Activated B cell treated with CpG ODN at 0.5 μM for 24 hours (primary cell): ENCODE data around the gene KAZN. TPM values are rescaled to one million over a fixed set of nuclear protein-coding genes. Genes with fewer than 3 reads are reported as not detected.

Experiments
- ATAC-seq: fragments of 200-7000 bp; cut with Tn5 transposase; one replicate; pipeline ENCODE4 v1.10.0; 2021; ENCODE audit warnings: low read depth, mild to moderate bottlenecking, moderate library complexity
- CTCF ChIA-PET: fragments of 350-600 bp; sonication (Branson Sonifier 250); formaldehyde crosslinking; loops from one replicate; lab custom pipeline; 2021; ENCODE audit warnings: antibody characterized with exemption; lab: Charles Lee
- POLR2A ChIA-PET: fragments of 350-600 bp; sonication (Branson Sonifier 250); formaldehyde crosslinking; loops from one replicate; lab custom pipeline; 2021; ENCODE audit warnings: antibody characterized with exemption; lab: Charles Lee
- DNase-seq: peaks from one replicate; pipeline ENCODE4 v3.0.0; 2022
- H3K27ac Mint-ChIP-seq: one replicate; pipeline ENCODE4 v1.8.0; 2020; ENCODE audit warnings: mixed read lengths
- H3K27me3 Mint-ChIP-seq: one replicate; pipeline ENCODE4 v1.8.0; 2021; ENCODE audit warnings: mixed read lengths
- H3K36me3 Mint-ChIP-seq: one replicate; pipeline ENCODE4 v1.8.0; 2021; ENCODE audit warnings: low read depth, mixed read lengths
- H3K4me1 Mint-ChIP-seq: one replicate; pipeline ENCODE4 v1.8.0; 2021; ENCODE audit warnings: mixed read lengths
- H3K4me3 Mint-ChIP-seq: one replicate; pipeline ENCODE4 v1.8.0; 2020; ENCODE audit warnings: mild to moderate bottlenecking, mixed read lengths
- H3K9me3 Mint-ChIP-seq: one replicate; pipeline ENCODE4 v1.8.0; 2020; ENCODE audit warnings: mixed read lengths
- CTCF ChIP-seq: fragments of 200-600 bp; IDR thresholded peaks from one replicate; pipeline ENCODE4 v1.8.0; 2022; ENCODE audit warnings: antibody characterized with exemption, mild to moderate bottlenecking
- intact Hi-C: fragments of 100-400 bp; cut with micrococcal nuclease; formaldehyde crosslinking; loops from one replicate; pipeline ENCODE4 v1.15.1; 2024
- total RNA-seq: library from RNA; stranded (reverse); gene quantifications from 2 replicates; pipeline ENCODE4 v1.2.3, GENCODE V29; 2022

Gene KAZN
- total RNA-seq, 1 donor from 2014 or later: 0.73 TPM

GRCh38 chr1:14748977-14749376, 150.5 kb downstream of the KAZN start:
- CTCF ChIA-PET: no interaction called here
- no peak for TF ChIP-seq CTCF
- POLR2A ChIA-PET: no interaction called here
- H3K4me1 Mint-ChIP-seq: no peaks in the 10 kb centered on the region
- intact Hi-C loops: no loop called here
- ATAC-seq (no peak), DNase-seq (no peak)
- H3K27ac Mint-ChIP-seq: no peak overlapping the region
- no peak overlapping the region for H3K4me3 Mint-ChIP-seq
- H3K36me3 Mint-ChIP-seq: no peaks in the 10 kb centered on the region
- H3K9me3 Mint-ChIP-seq: no peaks in the 10 kb centered on the region
- no peaks in the 10 kb centered on the region for H3K27me3 Mint-ChIP-seq

- POLR2A ChIA-PET: no interaction called here
- CTCF ChIA-PET: no interaction called here
- Mint-ChIP-seq H3K27ac (no peak overlapping the region), H3K9me3 (no peaks in the 10 kb centered on the region), H3K4me3 (no peak overlapping the region), H3K4me1 (no peaks in the 10 kb centered on the region), H3K36me3 (no peaks in the 10 kb centered on the region), H3K27me3 (no peaks in the 10 kb centered on the region)
- ATAC-seq (no peak), DNase-seq (no peak)
- intact Hi-C loops: no loop called here
- TF ChIP-seq CTCF: no peak
Observed at GRCh38 chr1:14750490-14750889, 152.0 kb downstream of the KAZN start.

GRCh38 chr1:14755518-14756252, 157.2 kb downstream of the KAZN start:
- H3K4me1 Mint-ChIP-seq: no peaks in the 10 kb centered on the region
- H3K4me3 Mint-ChIP-seq: no peak overlapping the region
- H3K36me3 Mint-ChIP-seq: no peaks in the 10 kb centered on the region
- H3K27me3 Mint-ChIP-seq: no peaks in the 10 kb centered on the region
- intact Hi-C loops: no loop called here
- no peak for DNase-seq
- no peak for ATAC-seq
- CTCF ChIA-PET: no interaction called here
- no peak overlapping the region for H3K27ac Mint-ChIP-seq
- POLR2A ChIA-PET: no interaction called here
- TF ChIP-seq CTCF: no peak
- H3K9me3 Mint-ChIP-seq: no peaks in the 10 kb centered on the region

DNA sequence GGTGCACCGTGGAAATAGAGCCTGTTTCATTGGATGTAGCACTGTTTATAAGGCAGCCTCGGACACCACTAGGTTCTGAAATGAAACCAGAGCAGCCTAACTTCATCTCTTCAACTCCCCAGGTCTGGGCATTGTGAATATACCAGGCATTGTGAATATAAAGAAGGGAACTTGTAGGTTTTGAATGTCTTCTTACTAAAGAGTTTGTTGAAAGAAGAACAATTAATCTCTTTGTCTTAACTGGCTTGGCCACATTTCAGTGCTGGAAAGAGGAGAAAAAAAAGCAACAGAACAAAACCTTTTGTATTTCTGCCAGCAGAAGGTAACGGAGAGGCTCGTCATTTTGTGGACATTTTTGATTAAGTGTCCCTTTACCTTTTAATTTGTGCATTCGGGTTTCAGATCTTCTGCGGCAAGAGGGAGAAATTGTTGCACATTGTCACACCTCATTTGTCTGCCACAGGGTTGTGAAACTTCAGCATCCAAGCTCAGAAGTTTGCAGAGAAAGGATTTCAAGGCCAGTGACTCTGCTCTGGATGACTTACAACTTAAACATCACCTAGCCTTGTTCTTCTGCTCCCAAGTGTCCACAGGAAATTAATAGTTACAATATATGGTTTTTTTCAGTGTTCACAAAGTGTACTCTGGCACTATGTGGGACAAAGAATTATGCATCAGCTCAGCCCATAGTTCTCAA, 158.3 kb downstream of the KAZN start:
- no peaks in the 10 kb centered on the region for H3K36me3 Mint-ChIP-seq
- peaks cover 5% of the 10 kb centered on the region for H3K27me3 Mint-ChIP-seq
- ATAC-seq (no peak), DNase-seq (no peak)
- no peak for TF ChIP-seq CTCF
- intact Hi-C loops: no loop called here
- POLR2A ChIA-PET: no interaction called here
- CTCF ChIA-PET: no interaction called here
- H3K4me3 Mint-ChIP-seq: no peak overlapping the region
- no peaks in the 10 kb centered on the region for H3K4me1 Mint-ChIP-seq
- H3K27ac Mint-ChIP-seq: no peak overlapping the region
- no peaks in the 10 kb centered on the region for H3K9me3 Mint-ChIP-seq

DNA sequence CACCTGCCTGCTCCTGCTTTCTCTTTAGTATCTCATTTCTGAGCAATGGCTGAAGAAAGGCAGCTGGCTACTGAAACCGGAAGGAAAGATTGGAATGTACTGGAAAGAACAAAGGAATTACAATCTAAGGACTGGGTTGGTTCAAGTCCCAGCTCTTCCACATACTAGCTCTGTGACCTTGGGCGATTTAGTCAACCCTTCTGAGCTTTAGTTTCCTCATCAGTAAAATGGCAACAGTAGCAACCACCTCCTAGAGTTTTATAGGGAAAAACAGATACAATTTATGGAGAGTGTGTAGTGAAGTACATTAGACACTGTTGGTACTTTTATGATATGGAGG, 158.8 kb downstream of the KAZN start:
- TF ChIP-seq CTCF: no peak
- Mint-ChIP-seq H3K27me3 (peaks cover 8% of the 10 kb centered on the region), H3K4me3 (no peak overlapping the region), H3K27ac (no peak overlapping the region), H3K4me1 (no peaks in the 10 kb centered on the region), H3K9me3 (no peaks in the 10 kb centered on the region), H3K36me3 (no peaks in the 10 kb centered on the region)
- intact Hi-C loops: no loop called here
- POLR2A ChIA-PET: no interaction called here
- ATAC-seq (no peak), DNase-seq (no peak)
- CTCF ChIA-PET: no interaction called here
